Loucy (cell line): Measurements from ENCODE around the gene CD1D.

Experiments
- CTCF ChIP-seq: fragments of 200-600 bp; sonication (generic); conservative IDR thresholded peaks from 2 replicates; pipeline ENCODE4 v1.5.1; 2014; ENCODE audit warnings: mild to moderate bottlenecking, antibody characterized with exemption, low read length
- EZH2phosphoT487 ChIP-seq: fragments of 200-600 bp; IDR thresholded peaks from 2 replicates; pipeline ENCODE4 v1.6.1; 2018; ENCODE audit warnings: antibody characterized with exemption, mild to moderate bottlenecking, moderate library complexity, borderline replicate concordance

DNA sequence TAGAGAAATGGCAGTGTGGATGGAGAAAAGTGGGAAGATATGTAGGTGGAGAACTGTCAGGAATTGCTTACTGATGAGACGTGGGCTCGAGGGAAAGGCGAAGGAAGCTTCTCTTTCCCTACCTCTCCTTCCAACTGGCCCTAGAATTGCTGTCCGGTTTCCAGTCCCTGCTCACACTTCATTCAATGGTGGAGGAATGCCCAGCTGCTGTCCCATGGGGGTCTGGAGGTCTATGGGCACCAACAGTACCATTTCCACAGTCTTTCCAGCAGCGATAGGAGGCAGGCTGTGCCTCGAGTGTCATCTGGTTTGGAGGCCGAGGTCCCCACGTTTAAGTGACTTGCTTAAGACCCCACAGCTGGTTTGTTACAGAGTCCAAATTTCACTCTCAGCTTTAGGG is 31.5 kb upstream of the CD1D start:
- no peak for TF ChIP-seq CTCF
- no peak for TF ChIP-seq EZH2phosphoT487
